HAP-1 (cell line): ENCODE measurements around the gene VENTX.

Source experiments
- DNase-seq, 2 experiments: peaks; one replicate each; pipeline ENCODE4 v3.0.0-alpha.2; 2016 to 2020; ENCODE audit warnings: low spot score in 2 of 2
- H3K27me3 ChIP-seq: fragments of 250-450 bp; sonication (Bioruptor Pico); 2 replicates; pipeline ENCODE4 v1.5.1; 2020; ENCODE audit warnings: low read depth, mild to moderate bottlenecking, moderate library complexity
- H3K36me3 ChIP-seq: fragments of 250-450 bp; sonication (Bioruptor Pico); replicated peaks from 2 replicates; pipeline ENCODE4 v1.5.1; 2020; ENCODE audit warnings: mild to moderate bottlenecking
- H3K4me1 ChIP-seq: fragments of 250-450 bp; sonication (Bioruptor Pico); 2 replicates; pipeline ENCODE4 v1.5.1; 2020; ENCODE audit warnings: mild to moderate bottlenecking
- H3K4me3 ChIP-seq: fragments of 250-450 bp; sonication (Bioruptor Pico); 2 replicates; pipeline ENCODE4 v1.5.1; 2020; ENCODE audit warnings: mild to moderate bottlenecking, moderate library complexity
- H3K9me3 ChIP-seq: fragments of 250-450 bp; sonication (Bioruptor Pico); 2 replicates; pipeline ENCODE4 v1.5.1; 2020; ENCODE audit warnings: mild to moderate bottlenecking, moderate library complexity
- in situ Hi-C: fragments of 300-500 bp; cut with MboI; formaldehyde crosslinking; loops from 3 replicates; pipeline ENCODE4 v1.14.3; 2020; ENCODE audit warnings: low sequenced_read_pairs, inconsistent platforms, mixed read lengths

Gene VENTX

DNA sequence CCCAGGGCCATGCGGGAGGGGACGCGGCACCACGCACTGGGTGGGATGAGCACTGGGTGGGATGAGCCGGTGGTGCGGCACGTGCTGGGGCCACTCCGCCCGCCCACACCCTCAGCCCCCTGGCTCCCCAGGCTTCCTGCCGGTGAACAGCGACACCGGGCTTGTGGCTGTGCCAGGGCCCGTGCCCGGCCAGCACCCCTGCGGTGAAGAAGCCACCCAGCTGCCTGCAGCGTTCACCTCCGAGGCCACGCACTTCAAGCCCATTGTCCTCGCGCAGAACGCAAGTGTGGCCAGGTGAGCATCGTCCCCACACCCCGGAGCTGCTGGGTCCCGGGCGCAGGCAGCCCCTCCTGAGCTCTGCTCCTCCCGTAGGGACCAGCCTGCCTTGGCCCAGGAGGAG is 39.4 kb upstream of the VENTX start:
- H3K9me3 ChIP-seq: no peaks in the 10 kb centered on the region

DNA sequence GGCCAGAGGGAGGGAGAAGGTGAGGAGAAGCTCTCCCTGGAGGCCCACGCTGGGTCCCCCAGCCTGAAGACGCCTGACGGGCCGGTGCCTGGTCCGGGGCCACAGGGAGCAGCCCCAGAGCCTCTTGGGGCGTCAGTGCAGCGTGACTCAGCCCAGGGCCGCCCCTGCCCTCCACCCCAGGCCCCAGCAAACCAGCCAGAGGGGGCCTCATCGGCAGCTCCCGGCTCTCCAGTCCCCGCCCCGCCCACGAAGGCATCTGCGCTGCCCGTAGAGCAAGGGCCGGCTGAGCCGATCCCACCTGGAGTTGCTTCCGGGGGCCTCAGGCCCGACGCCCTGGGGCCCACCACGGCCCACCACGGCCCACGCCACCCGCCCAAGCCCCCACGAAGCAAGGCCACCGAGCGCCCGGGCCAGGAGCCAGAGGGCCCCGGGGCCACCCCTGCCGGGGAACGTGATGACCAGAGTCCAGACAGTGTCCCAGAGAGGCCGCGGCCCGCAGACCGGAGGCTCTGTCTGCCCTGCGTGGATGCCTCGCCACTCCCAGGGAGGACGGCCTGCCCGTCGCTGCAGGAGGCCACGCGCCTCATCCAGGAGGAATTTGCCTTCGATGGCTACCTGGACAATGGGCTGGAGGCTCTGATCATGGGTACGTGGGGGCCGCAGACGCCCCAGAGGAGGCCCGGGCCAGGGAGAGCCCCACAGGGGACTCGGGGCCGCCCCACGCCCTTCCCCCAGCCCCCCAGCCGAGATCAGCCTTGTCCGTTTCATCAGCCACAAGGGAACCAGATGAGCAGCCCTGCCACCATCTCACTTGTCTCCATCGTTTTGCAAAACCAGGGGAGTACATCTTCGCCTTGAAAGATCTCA is 38.8 kb upstream of the VENTX start:
- Histone ChIP-seq H3K4me3 (no peak overlapping the region), H3K4me1 (no peaks in the 10 kb centered on the region), H3K36me3 (no peaks in the 10 kb centered on the region), H3K9me3 (no peaks in the 10 kb centered on the region), H3K27me3 (peaks cover 23% of the 10 kb centered on the region)
- DNase-seq: no peak
- in situ Hi-C loops: no loop called here

More for the DNA sequence above, 39.4 kb upstream of the VENTX start:
- Histone ChIP-seq H3K27me3 (peaks cover 23% of the 10 kb centered on the region), H3K4me1 (no peaks in the 10 kb centered on the region), H3K36me3 (no peaks in the 10 kb centered on the region), H3K4me3 (no peak overlapping the region)
- in situ Hi-C loops: no loop called here
- DNase-seq: no peak

DNA sequence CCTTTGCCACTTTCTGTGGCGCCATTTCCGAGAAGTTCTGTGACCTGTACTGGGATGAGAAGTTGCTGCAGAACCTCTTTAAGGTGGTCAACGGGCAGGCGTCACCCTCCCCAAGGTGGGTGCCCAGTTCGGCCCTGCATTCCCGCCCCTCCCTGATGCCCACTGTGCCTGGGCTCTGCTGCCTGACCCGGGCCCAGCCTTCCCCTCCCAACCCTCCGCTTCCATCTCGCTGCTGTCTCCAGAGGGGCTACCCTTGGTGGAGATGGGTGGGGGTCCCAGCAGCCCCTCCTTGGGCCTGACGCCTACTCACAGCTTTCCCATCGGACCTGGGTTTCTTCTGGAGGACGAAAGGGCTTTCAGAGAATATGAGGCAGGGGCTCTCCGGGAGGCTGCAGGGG is 38.2 kb upstream of the VENTX start:
- H3K4me1 ChIP-seq: no peaks in the 10 kb centered on the region
- H3K27me3 ChIP-seq: peaks cover 19% of the 10 kb centered on the region; the same call in 1 of the 2 replicates
- DNase-seq: no peak
- in situ Hi-C loops: no loop called here
- no peak overlapping the region for H3K4me3 ChIP-seq
- no peaks in the 10 kb centered on the region for H3K36me3 ChIP-seq
- H3K9me3 ChIP-seq: no peaks in the 10 kb centered on the region

DNA sequence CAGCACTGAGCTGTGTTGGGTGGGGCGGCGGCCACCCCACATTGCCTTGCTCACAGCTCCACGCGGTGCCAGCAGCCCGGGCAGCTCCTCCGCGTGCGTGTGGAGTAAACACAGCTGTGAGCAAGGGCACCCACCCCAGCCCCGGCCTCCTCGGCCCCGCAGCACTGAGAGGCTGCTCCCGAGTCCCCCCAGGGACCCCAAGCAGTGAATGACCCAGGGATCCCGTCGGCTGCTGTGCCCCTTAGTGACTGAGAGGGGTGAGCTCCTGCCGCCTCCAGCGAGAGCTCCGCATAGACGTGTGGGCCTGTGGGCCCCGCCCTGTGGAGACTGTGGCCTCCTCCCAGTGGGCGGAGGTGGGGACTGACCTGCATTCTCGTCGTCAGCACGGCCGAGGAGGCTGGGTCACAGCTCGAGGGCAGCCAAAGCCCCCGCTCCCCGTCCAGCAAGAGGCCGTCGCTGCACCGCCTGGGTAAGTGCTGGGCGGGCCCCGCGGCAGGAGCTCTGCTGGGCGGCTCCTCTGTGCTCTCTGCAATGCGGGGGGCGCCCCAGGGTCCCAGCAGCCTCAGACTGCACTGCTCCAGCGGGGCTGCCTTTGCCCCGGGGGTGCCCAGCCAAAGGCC is 37.6 kb upstream of the VENTX start:
- Histone ChIP-seq H3K4me3 (no peak overlapping the region), H3K4me1 (no peaks in the 10 kb centered on the region), H3K27me3 (peaks cover 18% of the 10 kb centered on the region), H3K9me3 (no peaks in the 10 kb centered on the region), H3K36me3 (no peaks in the 10 kb centered on the region)
- in situ Hi-C loops: no loop called here
- DNase-seq: no peak

DNA sequence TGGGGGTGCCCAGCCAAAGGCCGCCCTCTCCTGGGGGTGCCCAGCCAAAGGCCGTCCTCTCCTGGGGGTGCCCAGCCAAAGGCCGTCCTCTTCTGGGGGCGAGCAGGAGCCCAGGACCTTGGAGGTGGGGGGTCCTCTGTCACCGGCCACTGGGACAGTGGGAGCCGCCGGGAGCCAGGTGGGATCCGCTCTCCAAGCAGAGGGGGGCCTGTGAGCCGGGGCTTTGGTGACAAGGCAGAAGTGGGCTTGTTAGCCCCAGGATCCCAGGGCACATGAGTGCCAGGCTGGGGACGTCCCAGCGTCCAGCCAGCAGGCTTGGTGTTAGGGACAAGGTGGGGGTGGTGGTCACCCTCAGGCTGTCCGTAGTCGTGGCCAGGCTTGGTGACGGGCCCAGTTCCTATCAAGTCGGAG is 37.0 kb upstream of the VENTX start:
- no peak for DNase-seq
- Histone ChIP-seq H3K27me3 (peaks cover 23% of the 10 kb centered on the region), H3K4me1 (no peaks in the 10 kb centered on the region), H3K4me3 (no peak overlapping the region), H3K36me3 (no peaks in the 10 kb centered on the region), H3K9me3 (no peaks in the 10 kb centered on the region)
- in situ Hi-C loops: no loop called here

DNA sequence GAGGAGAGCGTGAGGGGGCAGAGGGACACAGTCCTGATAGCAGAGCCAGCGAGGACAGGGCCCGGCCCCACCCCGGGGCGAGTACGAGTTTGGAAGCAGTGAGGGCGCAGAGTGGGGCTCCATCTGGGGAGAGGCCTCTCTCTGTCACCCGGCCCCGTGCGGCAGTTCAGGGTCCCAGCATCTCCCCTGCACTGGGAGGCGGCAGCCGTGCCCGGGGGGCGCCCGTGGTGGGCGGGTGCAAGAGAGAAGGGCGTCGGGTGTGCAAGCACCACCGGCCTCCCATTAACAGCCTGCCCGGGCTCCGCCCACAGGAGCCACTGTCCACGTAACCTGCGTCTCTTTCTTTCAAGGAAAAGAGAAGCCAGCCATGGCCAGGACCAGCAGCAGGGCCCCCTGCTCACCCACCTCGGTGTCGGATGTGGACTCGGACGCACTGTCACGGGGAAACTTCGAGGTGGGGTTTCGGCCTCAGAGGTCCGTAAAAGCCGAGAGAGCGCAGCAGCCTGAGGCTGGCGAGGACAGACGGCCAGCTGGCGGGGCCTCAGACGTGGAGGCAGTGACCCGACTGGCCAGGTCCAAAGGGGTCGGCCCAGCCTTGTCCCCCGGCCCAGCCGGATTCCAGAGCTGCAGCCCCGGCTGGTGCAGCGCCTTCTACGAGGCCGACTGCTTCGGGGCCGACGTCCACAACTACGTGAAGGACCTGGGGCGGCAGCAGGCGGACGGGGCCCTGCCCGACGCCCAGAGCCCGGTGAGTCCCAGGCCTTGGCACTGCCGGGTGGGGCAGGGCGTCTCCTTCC is 36.3 kb upstream of the VENTX start:
- no peak overlapping the region for H3K4me3 ChIP-seq
- no peaks in the 10 kb centered on the region for H3K9me3 ChIP-seq
- H3K36me3 ChIP-seq: no peaks in the 10 kb centered on the region
- in situ Hi-C loops: no loop called here
- DNase-seq: no peak
- H3K27me3 ChIP-seq: peaks cover 24% of the 10 kb centered on the region
- H3K4me1 ChIP-seq: no peaks in the 10 kb centered on the region

DNA sequence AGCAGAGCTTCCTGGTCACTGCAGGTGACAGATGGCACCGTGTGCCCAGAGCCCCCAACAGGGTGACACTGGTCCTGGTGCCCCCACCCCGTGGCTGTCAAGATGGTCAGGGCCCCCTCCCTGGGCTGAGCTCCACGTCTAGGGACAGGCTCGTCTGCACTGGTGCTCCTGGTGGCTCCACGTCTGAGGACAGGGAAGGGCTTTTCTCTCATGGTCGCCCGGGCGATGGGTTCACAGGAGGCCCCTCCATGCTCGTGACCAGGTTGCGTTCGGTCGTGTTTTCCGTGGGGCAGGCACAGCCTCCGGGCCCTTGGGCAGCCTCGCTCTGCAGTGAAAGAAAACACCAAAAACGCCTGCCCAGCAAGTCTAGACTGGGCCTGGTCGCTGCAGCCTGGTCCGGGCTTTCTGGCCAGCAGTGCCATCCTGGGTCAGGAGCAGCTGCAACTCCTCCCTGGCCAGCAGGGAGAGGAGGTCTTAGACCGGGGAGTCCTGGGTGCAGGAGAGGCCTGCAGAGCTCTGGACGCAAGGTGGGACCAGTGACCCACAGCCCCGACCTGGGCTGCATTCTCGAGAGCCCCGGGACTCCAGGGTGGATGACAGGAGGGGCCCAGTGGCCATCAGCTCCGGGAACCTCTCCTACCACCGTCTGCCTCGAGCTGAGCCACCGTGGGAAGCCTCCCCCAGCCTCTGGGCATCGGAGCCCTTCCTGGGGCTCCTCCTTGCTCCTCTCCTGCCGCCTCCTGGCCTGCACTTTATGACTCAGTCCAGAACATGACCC is 35.5 kb upstream of the VENTX start:
- Histone ChIP-seq H3K36me3 (no peaks in the 10 kb centered on the region), H3K4me3 (no peak overlapping the region), H3K9me3 (no peaks in the 10 kb centered on the region), H3K4me1 (no peaks in the 10 kb centered on the region), H3K27me3 (peaks cover 20% of the 10 kb centered on the region)
- no peak for DNase-seq
- in situ Hi-C loops: no loop called here

DNA sequence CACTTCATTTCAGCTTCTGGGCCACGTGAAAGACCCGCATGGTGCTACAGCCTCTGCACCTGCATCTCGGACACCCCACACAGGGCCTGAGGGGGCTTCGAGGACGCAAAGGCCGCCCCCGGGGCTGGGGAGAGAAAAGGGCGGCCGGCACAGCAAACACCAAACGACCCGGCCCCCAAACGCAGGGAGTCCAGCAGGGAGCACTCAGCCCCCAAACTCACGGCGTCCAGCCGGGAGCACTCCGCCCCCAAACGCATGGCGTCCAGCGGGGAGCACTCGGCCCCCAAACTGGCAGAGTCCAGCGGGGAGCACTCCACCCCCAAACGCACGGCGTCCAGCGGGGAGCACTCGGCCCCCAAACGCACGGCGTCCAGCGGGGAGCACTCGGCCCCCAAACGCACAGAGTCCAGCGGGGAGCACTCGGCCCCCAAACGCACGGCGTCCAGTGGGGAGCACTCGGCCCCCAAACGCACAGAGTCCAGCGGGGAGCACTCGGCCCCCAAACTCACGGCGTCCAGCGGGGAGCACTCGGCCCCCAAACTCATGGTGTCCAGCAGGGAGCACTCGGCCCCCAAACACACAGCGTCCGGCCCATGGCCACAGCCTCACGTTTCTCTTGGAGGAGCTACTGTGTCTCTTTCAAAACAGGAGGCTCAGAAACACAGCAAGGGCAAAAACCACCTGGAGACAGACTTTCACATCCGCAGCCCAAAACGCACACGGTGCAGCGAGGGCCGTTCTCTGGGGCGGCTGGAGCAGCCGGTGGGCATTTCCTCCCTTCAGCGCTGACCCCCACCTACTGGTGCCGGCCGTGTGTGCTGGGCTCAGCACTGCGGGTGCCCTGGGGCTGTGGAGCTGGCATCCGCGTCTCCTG is 34.6 kb upstream of the VENTX start:
- H3K9me3 ChIP-seq: no peaks in the 10 kb centered on the region
- no peaks in the 10 kb centered on the region for H3K36me3 ChIP-seq
- no peaks in the 10 kb centered on the region for H3K4me1 ChIP-seq
- DNase-seq: no peak
- in situ Hi-C loops: no loop called here
- H3K27me3 ChIP-seq: peaks cover 16% of the 10 kb centered on the region
- H3K4me3 ChIP-seq: no peak overlapping the region

DNA sequence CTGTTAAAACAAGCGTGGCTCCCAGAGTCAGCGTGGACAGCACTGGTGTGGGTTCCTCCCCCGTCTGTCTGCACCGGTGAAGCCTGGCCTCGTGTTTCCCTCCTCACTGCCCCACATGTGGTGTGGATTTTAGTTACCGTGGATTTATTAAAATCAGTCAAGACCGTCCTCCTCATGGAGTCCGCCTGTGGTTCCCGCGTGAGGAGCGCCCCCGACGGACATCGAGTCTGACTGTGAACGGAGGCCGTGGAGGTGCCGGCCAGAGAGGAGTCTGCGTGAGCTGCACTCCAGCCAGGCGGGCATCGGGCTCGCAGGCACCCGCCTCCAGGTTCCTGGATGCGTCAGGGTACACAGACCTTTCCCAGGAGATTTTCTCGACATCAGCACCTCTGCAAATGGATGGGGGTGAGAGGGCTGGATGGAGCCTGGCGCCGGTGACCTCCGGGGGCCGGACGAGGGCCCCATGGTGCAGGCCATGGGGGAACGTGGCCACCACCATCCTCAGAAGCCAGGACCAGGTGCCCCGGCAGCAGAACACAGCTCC is 33.9 kb upstream of the VENTX start:
- no peaks in the 10 kb centered on the region for H3K4me1 ChIP-seq
- no peaks in the 10 kb centered on the region for H3K36me3 ChIP-seq
- no peak overlapping the region for H3K4me3 ChIP-seq
- no peak for DNase-seq
- H3K27me3 ChIP-seq: peaks cover 16% of the 10 kb centered on the region
- H3K9me3 ChIP-seq: no peaks in the 10 kb centered on the region
- in situ Hi-C loops: no loop called here

DNA sequence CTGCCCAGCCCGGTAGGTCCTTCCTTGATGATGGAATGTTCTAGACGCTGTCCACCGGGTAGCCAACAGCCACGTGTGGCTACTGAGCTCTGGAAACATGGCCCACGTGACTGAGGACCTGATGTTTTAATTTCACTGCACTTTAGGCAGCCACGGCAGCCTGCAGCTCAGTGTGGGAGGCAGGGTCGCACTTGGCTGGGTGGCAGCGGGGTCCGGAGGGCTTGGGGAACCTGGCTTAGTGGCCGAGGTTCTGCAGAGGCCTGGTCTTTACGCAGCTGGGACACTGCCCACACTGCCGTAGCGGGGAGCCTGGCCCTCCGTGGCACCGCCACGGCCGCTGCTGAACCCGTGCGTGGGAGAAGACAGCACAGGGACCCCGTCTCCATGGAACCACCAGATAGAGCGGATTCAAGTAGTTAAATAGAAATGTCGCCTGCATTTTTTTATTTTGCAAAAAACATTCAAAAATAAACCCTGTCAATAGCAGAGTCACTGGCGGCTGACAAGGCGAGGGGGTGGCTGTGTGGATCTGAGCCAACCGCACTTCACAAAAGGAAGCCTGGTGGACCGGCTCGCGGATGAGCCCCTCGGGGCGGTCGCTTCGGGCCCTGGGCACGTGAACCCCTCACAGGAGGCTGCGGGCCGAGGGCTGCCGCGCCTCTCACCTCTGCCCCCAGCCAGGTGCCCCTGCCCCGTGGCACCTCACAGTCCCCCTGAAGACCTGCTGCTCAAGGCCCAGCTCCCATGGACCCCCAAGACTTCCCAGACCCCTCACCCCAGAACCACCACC is 33.2 kb upstream of the VENTX start:
- in situ Hi-C loops: no loop called here
- no peak overlapping the region for H3K4me3 ChIP-seq
- no peaks in the 10 kb centered on the region for H3K4me1 ChIP-seq
- peaks cover 16% of the 10 kb centered on the region for H3K27me3 ChIP-seq
- H3K36me3 ChIP-seq: no peaks in the 10 kb centered on the region
- no peaks in the 10 kb centered on the region for H3K9me3 ChIP-seq
- DNase-seq: no peak

DNA sequence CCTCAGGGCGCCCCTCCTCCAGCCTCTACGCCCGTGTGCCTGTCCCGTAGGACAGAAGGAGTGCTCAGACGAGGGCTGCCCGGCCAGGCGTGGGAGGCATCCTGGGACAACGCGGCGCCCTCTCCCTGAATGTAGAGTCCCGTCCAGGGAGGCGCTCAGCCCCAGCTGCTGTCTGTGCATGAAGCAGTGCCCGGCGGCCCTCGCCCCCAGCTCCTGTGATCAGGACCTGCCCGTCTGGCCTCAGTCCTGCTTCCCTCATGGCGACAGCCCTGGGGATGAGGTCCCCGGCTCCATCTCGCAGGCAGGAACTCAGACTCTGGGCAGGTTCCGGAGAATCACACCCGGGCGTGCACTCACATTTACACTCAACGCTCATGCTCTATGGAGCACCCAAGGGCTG is 32.5 kb upstream of the VENTX start:
- Histone ChIP-seq H3K4me1 (no peaks in the 10 kb centered on the region), H3K9me3 (no peaks in the 10 kb centered on the region), H3K27me3 (peaks cover 16% of the 10 kb centered on the region), H3K4me3 (no peak overlapping the region), H3K36me3 (no peaks in the 10 kb centered on the region)
- in situ Hi-C loops: no loop called here
- DNase-seq: no peak
